GM13977 (cell line): ENCODE measurements around the gene FAM81A.

Source experiments
- DNase-seq: peaks from one replicate; pipeline ENCODE4 v3.0.0; 2012; ENCODE audit warnings: low spot score
- in situ Hi-C: fragments of 300-500 bp; cut with MboI; formaldehyde crosslinking; loops from one replicate; pipeline ENCODE4 v1.12.0; 2022; ENCODE audit warnings: low sequenced_read_pairs, low pct_unique_long_range_greater_than_20kb, mixed read lengths, inconsistent platforms; ENCODE audit not compliant: unreplicated experiment
- TF ChIP-seq, protein P1 (sequence below): IDR thresholded peaks from 2 replicates; pipeline ENCODE4 v1.5.1; 2012; ENCODE audit warnings: mild to moderate bottlenecking, control low read depth; ENCODE audit not compliant: insufficient read depth; ENCODE audit errors: extremely low read depth, missing control alignments

Gene FAM81A

DNA sequence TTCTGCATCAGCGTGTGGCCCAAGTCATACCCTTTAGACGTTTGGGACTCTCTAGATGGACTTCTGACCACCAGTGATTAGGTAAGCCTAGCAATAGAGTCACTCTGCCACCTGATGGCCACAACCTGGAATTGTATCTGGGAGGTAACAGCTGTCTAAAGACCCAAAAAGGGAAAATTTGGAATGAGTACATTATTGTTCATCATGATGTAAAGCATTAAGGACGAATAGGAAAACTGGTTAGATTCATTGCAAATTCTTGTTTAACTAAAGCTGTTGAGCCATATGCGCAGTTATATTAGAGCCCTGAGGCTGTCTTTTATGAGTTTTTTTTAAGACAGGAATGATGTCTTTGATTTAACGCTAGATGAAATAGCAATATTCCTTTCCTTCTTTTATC lies 63.6 kb downstream of the FAM81A start:
- peak; percentile 64 for DNase-seq
- in situ Hi-C loops = no loop called here

DNA sequence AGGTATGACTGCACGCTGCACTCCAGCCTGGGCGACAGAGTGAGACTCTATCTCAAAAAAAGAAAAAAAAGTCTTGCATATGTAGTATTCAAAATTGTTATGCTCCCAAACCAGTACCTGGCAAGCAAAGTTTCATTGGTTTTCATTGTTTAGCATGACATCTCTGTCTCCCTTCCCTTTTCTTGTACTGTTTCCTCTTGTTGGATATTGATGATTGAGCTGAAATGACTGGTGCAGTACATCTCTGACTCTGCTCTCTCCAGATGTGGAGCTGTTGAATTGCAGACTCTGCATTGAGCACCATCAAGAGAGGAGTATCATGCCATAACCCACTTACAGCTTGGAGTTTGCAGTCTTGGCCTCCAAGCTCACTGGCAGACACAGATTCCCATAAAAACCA lies 77.2 kb downstream of the FAM81A start:
- no peak for DNase-seq
- in situ Hi-C loops = no loop called here
- TF ChIP-seq, protein P1, sequence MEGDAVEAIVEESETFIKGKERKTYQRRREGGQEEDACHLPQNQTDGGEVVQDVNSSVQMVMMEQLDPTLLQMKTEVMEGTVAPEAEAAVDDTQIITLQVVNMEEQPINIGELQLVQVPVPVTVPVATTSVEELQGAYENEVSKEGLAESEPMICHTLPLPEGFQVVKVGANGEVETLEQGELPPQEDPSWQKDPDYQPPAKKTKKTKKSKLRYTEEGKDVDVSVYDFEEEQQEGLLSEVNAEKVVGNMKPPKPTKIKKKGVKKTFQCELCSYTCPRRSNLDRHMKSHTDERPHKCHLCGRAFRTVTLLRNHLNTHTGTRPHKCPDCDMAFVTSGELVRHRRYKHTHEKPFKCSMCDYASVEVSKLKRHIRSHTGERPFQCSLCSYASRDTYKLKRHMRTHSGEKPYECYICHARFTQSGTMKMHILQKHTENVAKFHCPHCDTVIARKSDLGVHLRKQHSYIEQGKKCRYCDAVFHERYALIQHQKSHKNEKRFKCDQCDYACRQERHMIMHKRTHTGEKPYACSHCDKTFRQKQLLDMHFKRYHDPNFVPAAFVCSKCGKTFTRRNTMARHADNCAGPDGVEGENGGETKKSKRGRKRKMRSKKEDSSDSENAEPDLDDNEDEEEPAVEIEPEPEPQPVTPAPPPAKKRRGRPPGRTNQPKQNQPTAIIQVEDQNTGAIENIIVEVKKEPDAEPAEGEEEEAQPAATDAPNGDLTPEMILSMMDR = no peak

More for the DNA sequence above, 63.6 kb downstream of the FAM81A start:
- TF ChIP-seq, protein P1 = peak; percentile 73

DNA sequence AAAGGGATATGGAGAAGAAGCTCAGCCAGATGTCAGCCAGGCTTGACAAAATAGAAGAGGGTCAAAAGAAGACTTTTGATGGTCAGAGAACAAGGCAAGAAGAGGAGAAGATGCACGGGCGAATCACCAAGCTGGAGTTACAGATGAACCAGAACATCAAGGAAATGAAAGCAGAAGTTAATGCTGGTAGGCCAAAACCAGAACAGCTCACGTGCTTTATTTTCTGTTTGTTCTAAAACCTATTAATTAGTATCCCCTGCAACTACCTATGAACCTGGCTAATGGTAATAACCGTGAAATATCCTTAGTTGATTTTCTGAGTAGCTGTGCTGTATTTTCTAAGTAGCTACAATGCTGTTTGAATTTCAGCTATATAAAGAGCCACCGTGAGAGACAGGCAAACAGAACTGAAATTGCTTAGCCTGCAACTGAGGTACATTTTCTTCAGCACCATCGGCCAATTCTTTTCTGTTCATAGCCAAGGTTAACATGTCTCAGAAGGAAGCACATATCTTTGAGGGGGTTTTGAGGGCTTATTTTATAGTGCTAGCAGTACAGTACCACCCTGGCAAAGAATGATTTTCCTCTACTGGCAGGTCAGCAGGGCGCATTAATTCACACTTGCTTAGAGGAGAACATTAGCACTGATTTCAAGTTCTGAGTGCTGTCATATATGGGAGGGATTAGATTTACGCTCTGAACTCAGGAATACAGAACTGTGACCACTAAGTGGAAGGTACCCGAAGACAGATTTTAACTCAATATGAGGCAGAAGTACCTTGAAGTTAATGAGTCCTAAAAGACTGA lies 78.9 kb downstream of the FAM81A start:
- TF ChIP-seq, protein P1 = no peak
- peak; percentile 48 for DNase-seq
- in situ Hi-C loops = no loop called here

DNA sequence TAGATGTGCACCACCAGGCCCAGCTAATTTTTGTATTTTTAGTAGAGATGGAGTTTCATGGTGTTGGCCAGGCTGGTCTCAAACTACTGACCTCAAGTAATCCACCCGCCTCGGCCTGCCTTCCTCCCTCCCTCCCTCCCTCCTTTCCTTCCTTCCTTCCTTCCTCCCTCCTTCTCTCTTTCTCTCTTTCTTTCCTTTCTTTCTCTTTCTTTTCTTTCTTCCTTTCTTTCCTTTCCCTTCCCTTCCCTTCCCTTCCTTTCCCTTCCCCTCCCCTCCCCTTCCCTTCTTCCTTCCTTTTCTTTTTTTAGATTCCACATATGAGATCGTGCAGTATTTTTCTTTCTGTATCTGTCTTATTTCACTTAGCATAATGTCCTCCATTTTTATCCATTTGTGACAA lies 81.3 kb downstream of the FAM81A start:
- no peak for DNase-seq
- TF ChIP-seq, protein P1 = no peak
- in situ Hi-C loops = no loop called here

DNA sequence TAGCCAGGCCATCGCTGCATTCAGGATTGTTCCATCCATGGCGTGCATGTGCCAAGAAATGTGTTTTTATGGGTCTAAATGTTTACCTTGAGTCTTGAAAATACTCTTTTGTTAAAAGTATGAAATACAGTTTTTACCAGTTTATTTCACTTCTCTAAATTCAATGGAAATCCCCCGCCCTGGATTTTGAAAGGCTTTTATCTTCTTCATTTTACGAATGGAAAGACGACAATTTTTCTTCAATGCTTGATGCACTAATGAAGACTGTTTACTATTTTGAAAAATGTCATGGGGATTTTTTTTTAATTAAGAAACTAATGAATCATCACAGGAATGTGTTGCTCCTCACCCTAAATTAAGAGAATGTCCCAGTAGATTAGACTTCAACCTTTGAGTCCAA lies 83.5 kb downstream of the FAM81A start:
- in situ Hi-C loops = no loop called here
- TF ChIP-seq, protein P1 = no peak
- DNase-seq = no peak

DNA sequence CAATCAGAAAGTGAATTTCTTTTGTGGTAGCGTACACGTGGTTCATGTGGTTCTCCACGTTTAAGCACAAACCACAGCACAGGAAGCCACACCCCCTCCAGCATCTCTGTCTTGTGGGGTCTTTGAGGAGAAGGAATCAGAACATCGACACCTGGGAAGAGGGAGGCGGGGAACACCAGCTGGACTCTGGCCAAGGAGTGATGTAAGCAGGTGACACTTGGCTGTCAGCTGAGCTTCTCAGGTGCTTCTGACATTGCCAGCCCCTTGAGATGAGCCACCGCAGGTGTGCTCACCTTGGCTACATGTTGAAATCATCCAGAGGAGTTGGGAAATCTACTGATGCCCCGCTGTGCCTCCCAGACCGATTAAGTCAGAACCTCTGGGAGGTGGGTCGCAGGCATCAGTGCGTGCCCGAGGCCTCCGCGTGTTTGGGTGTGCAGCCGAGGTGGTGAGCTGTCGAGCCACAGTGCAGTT lies 85.0 kb downstream of the FAM81A start:
- no peak for DNase-seq
- in situ Hi-C loops = no loop called here
- TF ChIP-seq, protein P1 = no peak
